Activated CD4-positive, CD25-positive, alpha-beta regulatory T cell treated with anti-CD3 and anti-CD28 coated beads, Interleukin-2, amount 50 U/mL, for 24 hours (primary cell): ENCODE measurements around the gene CHD5.

Source experiments
- ATAC-seq, 2 donors: fragments of 150-1000 bp; cut with Tn5 transposase; one replicate each; pipeline ENCODE4 v1.10.0; 2021; ENCODE audit warnings: mild to moderate bottlenecking in 1 of 2, moderate library complexity in 1 of 2

The CHD5 gene

GRCh38 chr1:6097117-6097595 is 83.0 kb downstream of the CHD5 start:
- ATAC-seq, result no peak

- ATAC-seq, result no peak
Measured at GRCh38 chr1:6096243-6097116, 83.6 kb downstream of the CHD5 start.

- ATAC-seq, result no peak
Measured at GRCh38 chr1:6095511-6096242, 84.4 kb downstream of the CHD5 start.

GRCh38 chr1:6094801-6095505 is 85.2 kb downstream of the CHD5 start:
- ATAC-seq, result no peak

GRCh38 chr1:6094246-6094645 is 85.9 kb downstream of the CHD5 start:
- ATAC-seq, result no peak

GRCh38 chr1:6093611-6094010 is 86.5 kb downstream of the CHD5 start:
- no peak for ATAC-seq

GRCh38 chr1:6093071-6093470 is 87.0 kb downstream of the CHD5 start:
- no peak for ATAC-seq

- ATAC-seq, result no peak
Measured at GRCh38 chr1:6092211-6092610, 87.9 kb downstream of the CHD5 start.

GRCh38 chr1:6091823-6092109 is 88.4 kb downstream of the CHD5 start:
- no peak for ATAC-seq

GRCh38 chr1:6090996-6091822 is 88.9 kb downstream of the CHD5 start:
- ATAC-seq, result no peak

GRCh38 chr1:6090288-6090687 is 89.8 kb downstream of the CHD5 start:
- ATAC-seq, result no peak

GRCh38 chr1:6088956-6089355 is 91.2 kb downstream of the CHD5 start:
- ATAC-seq, result no peak

GRCh38 chr1:6087958-6088357 is 92.2 kb downstream of the CHD5 start:
- no peak for ATAC-seq

- ATAC-seq, result no peak
Measured at GRCh38 chr1:6087377-6087772, 92.7 kb downstream of the CHD5 start.

GRCh38 chr1:6086762-6087376 is 93.3 kb downstream of the CHD5 start:
- ATAC-seq, result no peak

- ATAC-seq, result no peak
Measured at GRCh38 chr1:6086358-6086757, 93.8 kb downstream of the CHD5 start.

- no peak for ATAC-seq
Measured at GRCh38 chr1:6085666-6086065, 94.5 kb downstream of the CHD5 start.

GRCh38 chr1:6084781-6085495 is 95.2 kb downstream of the CHD5 start:
- no peak for ATAC-seq

GRCh38 chr1:6083801-6084446 is 96.2 kb downstream of the CHD5 start:
- ATAC-seq, result no peak

- no peak for ATAC-seq
Measured at GRCh38 chr1:6083385-6083784, 96.7 kb downstream of the CHD5 start.

- ATAC-seq, result no peak
Measured at GRCh38 chr1:6082430-6082971, 97.6 kb downstream of the CHD5 start.
